Endothelial cell of umbilical vein (primary cell): ENCODE measurements around the gene AUTS2.

Source experiments
- CTCF ChIP-seq, 2 donors: IDR thresholded peaks; 1 replicate in 1 of 2; 2 replicates in 1 of 2; pipeline ENCODE4 v1.5.1; 2011; ENCODE audit warnings: low read length in 2 of 2, mild to moderate bottlenecking in 2 of 2, moderate library complexity in 2 of 2, control low read depth in 1 of 2, inconsistent platforms in 1 of 2, low read depth in 1 of 2; ENCODE audit not compliant: insufficient read depth in 1 of 2; ENCODE audit errors: extremely low read depth in 1 of 2
- EZH2 ChIP-seq: IDR thresholded peaks from 2 replicates; pipeline ENCODE4 v1.6.1; 2012; ENCODE audit warnings: borderline replicate concordance, low read depth, mild to moderate bottlenecking, moderate library complexity, low read length, inconsistent platforms; ENCODE audit not compliant: severe bottlenecking
- JUN ChIP-seq: IDR thresholded peaks from 2 replicates; pipeline ENCODE4 v1.6.1; 2011; ENCODE audit warnings: borderline replicate concordance, low read depth; ENCODE audit not compliant: insufficient read length, insufficient read depth
- POLR2A ChIP-seq: IDR thresholded peaks from 2 replicates; pipeline ENCODE4 v1.6.1; 2012; ENCODE audit warnings: low read depth, mild to moderate bottlenecking, control low read depth, low read length

- no peak for TF ChIP-seq CTCF (IDR thresholded peaks at IDR 0.05; ENCODE audit: extremely low read depth in 1 of 2, insufficient read depth in 1 of 2, low read depth in 1 of 2, low read length in 2 of 2)
- TF ChIP-seq EZH2, result no peak
- no peak for TF ChIP-seq POLR2A
- no peak for TF ChIP-seq JUN
Measured at GRCh38 chr7:70470746-70471145, 872.5 kb downstream of the AUTS2 start.
